H1 (cell line): ENCODE results near the gene GPR39. TPM values are rescaled to one million over a fixed set of nuclear protein-coding genes. Genes with fewer than 3 reads are reported as not detected.

ENCODE experiments used
- ASH2L ChIP-seq: fragments of 200-600, 300-600 bp; sonication (generic); IDR thresholded peaks from one replicate; pipeline ENCODE4 v1.7.1; 2017; ENCODE audit warnings: low read length
- CHD1 ChIP-seq: IDR thresholded peaks from 2 replicates; pipeline ENCODE4 v1.6.1; 2012; ENCODE audit warnings: low read depth, low read length, improper control_type of control experiment
- EGR1 ChIP-seq: IDR thresholded peaks from 2 replicates; pipeline ENCODE4 v1.6.1; 2011; ENCODE audit warnings: low read depth, low read length, borderline replicate concordance
- EZH2 ChIP-seq: fragments of 200-600 bp; sonication (generic); IDR thresholded peaks from 2 replicates; pipeline ENCODE4 v1.7.1; 2012; ENCODE audit warnings: low read depth, mild to moderate bottlenecking, moderate library complexity, low read length, inconsistent platforms; ENCODE audit not compliant: severe bottlenecking
- FOSL1 ChIP-seq: IDR thresholded peaks from 2 replicates; pipeline ENCODE4 v1.6.1; 2011; ENCODE audit warnings: mild to moderate bottlenecking, low read depth, low read length, moderate library complexity; ENCODE audit not compliant: insufficient read depth
- HDAC6 ChIP-seq: IDR thresholded peaks from one replicate; pipeline ENCODE4 v1.7.1; 2012; ENCODE audit warnings: low read depth, mild to moderate bottlenecking, inconsistent platforms, low read length, moderate library complexity
- JUND ChIP-seq: IDR thresholded peaks from 2 replicates; pipeline ENCODE4 v1.6.1; 2011; ENCODE audit warnings: mild to moderate bottlenecking, improper control_type of control experiment, low read length
- KDM1A ChIP-seq: fragments of 200-600, 300-600 bp; sonication (generic); IDR thresholded peaks from 2 replicates; pipeline ENCODE4 v1.7.1; 2016; ENCODE audit warnings: mild to moderate bottlenecking, low read length, borderline replicate concordance
- PHF8 ChIP-seq: fragments of 200-600 bp; sonication (generic); conservative IDR thresholded peaks from 2 replicates; pipeline ENCODE4 v1.7.1; 2012; ENCODE audit warnings: low read depth, mild to moderate bottlenecking, inconsistent platforms, low read length, moderate library complexity
- RFX5 ChIP-seq: IDR thresholded peaks from 2 replicates; pipeline ENCODE4 v1.6.1; 2011; ENCODE audit warnings: low read depth, low read length, improper control_type of control experiment, borderline replicate concordance
- SIN3A ChIP-seq, 2 experiments: IDR thresholded peaks in 1 of 2; conservative IDR thresholded peaks in 1 of 2; 2 replicates each; pipeline ENCODE4 v1.6.1; 2011 to 2012; ENCODE audit warnings: low read length in 2 of 2, improper control_type of control experiment in 1 of 2, low read depth in 1 of 2, mild to moderate bottlenecking in 1 of 2
- polyA plus RNA-seq, 7 experiments: library from polyadenylated mRNA; depleted of rRNA in 3 of 7; stranded (reverse) in 5 of 7; unstranded in 2 of 7; fragments of >200 nt in 5 of 7; fragments of 200-250 nt in 2 of 7; gene quantifications; 1 replicate in 5 of 7; 2 replicates in 1 of 7; 4 replicates in 1 of 7; pipeline versions ENCODE4 v1.2.1 to v1.2.3, GENCODE V29; 2011 to 2013; ENCODE audit warnings: missing spikeins in 2 of 7, mixed read lengths in 2 of 7
- total RNA-seq: library from RNA; stranded (reverse); fragmentation: NEBNext Ultra II Directional; extraction: Animal tissue kit (Norgen Biotek cat#: 25700); gene quantifications from 2 replicates; pipeline ENCODE4 v1.2.1, GENCODE V29; 2021

The GPR39 gene
- total and polyA plus RNA-seq, 2 of the 8 experiments (the other 6 are each of a cell fraction or from before 2014, with no cell fraction given): 0.63 to 2.7 TPM

- TF ChIP-seq EZH2 (no peak), JUND (no peak), ASH2L (peak; percentile 40), HDAC6 (no peak), CHD1 (no peak), PHF8 (no peak), SIN3A (conservative IDR thresholded peaks at IDR 0.05 in 1 of 2, IDR thresholded peaks at IDR 0.05 in 1 of 2; ENCODE audit: low read depth in 1 of 2, low read length in 2 of 2) (no peak), FOSL1 (no peak), EGR1 (no peak), RFX5 (no peak), KDM1A (0 out of 2 replicates have a peak, but pooled peaks have one; percentile 6)
These were observed at the start of gene GPR39 (continued) for GRCh38 chr2:132416723-132417395.
